IMR-90 (cell line): ENCODE measurements around the gene LTF.

Experiments used
- CTCF ChIP-seq: conservative IDR thresholded peaks from 2 replicates; pipeline ENCODE4 v1.5.1; 2012; ENCODE audit warnings: mild to moderate bottlenecking, low read depth, low read length, improper control_type of control experiment
- ELK1 ChIP-seq: fragments of 150-350 bp; IDR thresholded peaks from 2 replicates; pipeline ENCODE4 v1.6.1; 2016; ENCODE audit warnings: low read depth, mild to moderate bottlenecking, low read length, moderate library complexity, borderline replicate concordance
- RCOR1 ChIP-seq: IDR thresholded peaks from 2 replicates; pipeline ENCODE4 v1.6.1; 2012; ENCODE audit warnings: mild to moderate bottlenecking, low read length, improper control_type of control experiment; ENCODE audit not compliant: insufficient replicate concordance
- RFX5 ChIP-seq: IDR thresholded peaks from 2 replicates; pipeline ENCODE4 v1.8.0; 2012; ENCODE audit warnings: low read depth, mild to moderate bottlenecking, low read length, moderate library complexity

- TF ChIP-seq RCOR1 (no peak), ELK1 (no peak), CTCF (no peak), RFX5 (no peak)
These were observed 54.8 kb downstream of the LTF start for GRCh38 chr3:46409739-46410489.
